A549 treated with DMSO at 1 μM for 4 hours (cell line): Measurements from ENCODE around the gene PRRG2. TPM values are rescaled to one million over a fixed set of nuclear protein-coding genes. Genes with fewer than 3 reads are reported as not detected.

Experiments
- total RNA-seq: library from RNA; stranded (reverse); fragments of 200-300 nt; extraction: Qiagen RNA extraction; gene quantifications from 5 replicates; pipeline ENCODE4 v1.2.3, GENCODE V29; 2022; ENCODE audit warnings: low read depth

PRRG2 gene
- 0.54 to 1.2 TPM (median 0.87 TPM) in 5 replicates for total RNA-seq

DNA sequence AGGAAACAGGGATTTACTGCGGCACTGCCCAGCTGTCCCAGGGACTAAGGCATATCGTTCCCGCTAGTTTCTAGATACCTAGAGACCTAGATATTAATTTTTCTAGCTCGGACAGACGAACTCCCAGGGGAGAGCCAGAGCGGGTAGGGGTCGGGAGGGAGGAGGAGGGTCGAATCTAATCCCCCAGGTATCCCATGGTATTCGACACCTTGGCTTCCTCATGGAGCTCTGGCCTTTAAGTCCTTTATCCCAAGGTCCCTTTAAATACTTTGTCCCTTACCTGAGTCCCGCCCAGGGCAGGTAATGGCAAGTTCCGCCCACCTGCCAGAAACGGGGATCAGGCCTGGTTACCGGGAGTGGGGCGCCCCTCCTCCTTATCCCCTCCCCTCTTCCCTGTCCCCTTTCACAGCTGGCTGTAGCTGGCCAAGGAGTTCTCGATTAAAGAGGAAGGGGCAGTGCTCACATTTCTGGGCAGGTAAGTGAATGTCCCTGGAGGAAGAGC, at the start of gene PRRG2:
Gene PRRG2, plus strand, starts transcription at position 310 of the 502 bp plus-strand sequence. CDS start 1,904 bp downstream, outside the sequence.

GRCh38 chr19:49580264-49581006, 681 bp upstream of the PRRG2 start, which contains the start of gene NOSIP:
Gene NOSIP (minus strand): TSS chr19:49580556. CDS start chr19:49560691, 19,865 bp downstream.

DNA sequence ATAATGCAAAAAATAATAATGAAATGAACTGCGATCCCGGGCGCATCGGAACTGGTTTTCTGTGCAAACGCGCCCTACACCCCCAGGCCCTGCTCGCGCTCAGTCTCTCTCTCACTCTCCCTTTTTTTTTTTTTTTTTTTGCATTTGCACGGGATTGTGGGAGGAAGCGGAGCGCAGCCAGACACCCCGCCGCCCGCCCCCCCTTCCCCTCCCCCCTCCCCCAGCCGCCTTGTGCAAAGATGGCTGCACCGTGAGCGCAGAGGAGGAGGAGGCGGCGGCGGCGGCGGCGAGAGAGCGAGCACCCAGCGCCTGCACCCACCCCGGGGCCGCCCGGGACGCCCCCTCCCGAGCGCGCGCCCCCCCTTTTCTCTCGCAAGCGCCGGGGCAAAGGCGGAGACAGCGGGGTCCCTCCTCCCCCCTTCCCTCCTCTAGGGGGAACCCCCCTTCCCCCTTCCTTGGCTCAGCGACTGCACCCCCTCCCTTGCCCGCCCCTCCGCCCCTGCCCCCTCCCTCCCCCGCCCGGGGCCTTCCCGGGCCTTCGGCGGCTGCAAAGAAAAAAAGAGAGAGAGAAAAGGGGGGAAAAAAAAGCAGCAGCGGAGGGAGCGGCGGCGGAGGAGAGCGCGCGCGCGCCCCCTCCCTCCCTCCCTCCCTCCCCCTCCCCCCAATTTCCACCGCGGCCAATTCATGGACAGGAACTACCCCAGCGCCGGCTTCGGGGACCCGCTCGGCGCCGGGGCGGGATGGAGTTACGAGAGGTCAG, 10.0 kb downstream of the PRRG2 start, which contains the start of gene PRR12:
Gene PRR12, plus strand, starts transcription at position 212 of the 760 bp plus-strand sequence. Its CDS starts 473 bp downstream, at position 685.

GRCh38 chr19:49640113-49640898, 59.2 kb downstream of the PRRG2 start, which contains the start of gene RRAS:
Gene RRAS (minus strand): TSS chr19:49640143. CDS start chr19:49640098, 45 bp downstream.

Other genes with a start within 250 kb of the PRRG2 start
- gene CD37, start 245.9 kb upstream of the PRRG2 start, total RNA-seq = not detected in 5 replicates
- gene TEAD2, start 218.9 kb upstream of the PRRG2 start, total RNA-seq = 14.1 to 23.1 TPM (median 18.6 TPM) in 5 replicates
- 0.33 to 0.78 TPM (median 0.62 TPM) in 5 replicates for gene DKKL1, start 217.4 kb upstream of the PRRG2 start, total RNA-seq
- not detected in 5 replicates for gene KASH5, start 193.1 kb upstream of the PRRG2 start, total RNA-seq
- gene PTH2, start 157.9 kb upstream of the PRRG2 start, total RNA-seq = not detected in 5 replicates
- 0.07 to 0.22 TPM (median 0.18 TPM) in 4 of 5 replicates, not detected in the other for gene GFY, start 155.9 kb upstream of the PRRG2 start, total RNA-seq
- 0.49 to 0.63 TPM (median 0.61 TPM) in 5 replicates for gene SLC17A7, start 139.8 kb upstream of the PRRG2 start, total RNA-seq
- 87.2 to 97.5 TPM (median 96.7 TPM) in 5 replicates for gene PIH1D1, start 129.5 kb upstream of the PRRG2 start, total RNA-seq
- 14.5 to 29.0 TPM (median 22.6 TPM) in 5 replicates for gene ALDH16A1, start 128.1 kb upstream of the PRRG2 start, total RNA-seq
- 0.68 to 1.7 TPM (median 1.2 TPM) in 5 replicates for gene FLT3LG, start 107.1 kb upstream of the PRRG2 start, total RNA-seq
- gene RPL13A, start 93.7 kb upstream of the PRRG2 start, total RNA-seq = 3,835 to 4,657 TPM (median 3,991 TPM) in 5 replicates
- 3,649 to 5,162 TPM (median 3,839 TPM) in 5 replicates for gene RPS11, start 84.9 kb upstream of the PRRG2 start, total RNA-seq
- 26.1 to 29.8 TPM (median 28.3 TPM) in 5 replicates for gene FCGRT, start 68.7 kb upstream of the PRRG2 start, total RNA-seq
- gene RCN3, start 53.3 kb upstream of the PRRG2 start, total RNA-seq = 1.5 to 2.1 TPM (median 1.7 TPM) in 5 replicates
- gene NOSIP, start 760 bp upstream of the PRRG2 start, total RNA-seq = 84.6 to 109 TPM (median 95.2 TPM) in 5 replicates
- gene PRR12, start 9.9 kb downstream of the PRRG2 start, total RNA-seq = 27.6 to 35.1 TPM (median 29.7 TPM) in 5 replicates
- 83.1 to 125 TPM (median 114 TPM) in 5 replicates for gene RRAS, start 58.8 kb downstream of the PRRG2 start, total RNA-seq
- 41.9 to 71.4 TPM (median 66.3 TPM) in 5 replicates for gene SCAF1, start 60.9 kb downstream of the PRRG2 start, total RNA-seq
- 86.3 to 119 TPM (median 102 TPM) in 5 replicates for gene IRF3, start 84.5 kb downstream of the PRRG2 start, total RNA-seq
- 58.3 to 77.0 TPM (median 67.6 TPM) in 5 replicates for gene BCL2L12, start 84.6 kb downstream of the PRRG2 start, total RNA-seq
- gene PRMT1, start 96.0 kb downstream of the PRRG2 start, total RNA-seq = 373 to 457 TPM (median 431 TPM) in 5 replicates
- 4.0 to 7.6 TPM (median 5.7 TPM) in 5 replicates for gene ADM5, start 108.3 kb downstream of the PRRG2 start, total RNA-seq
- 11.6 to 14.6 TPM (median 13.4 TPM) in 5 replicates for gene CPT1C, start 109.8 kb downstream of the PRRG2 start, total RNA-seq
- gene TSKS, start 182.0 kb downstream of the PRRG2 start, total RNA-seq = 0.06 TPM in 1 of 5 replicates, not detected in the others
- 44.3 to 56.6 TPM (median 52.4 TPM) in 5 replicates for gene AP2A1, start 185.7 kb downstream of the PRRG2 start, total RNA-seq
- 13.9 to 17.0 TPM (median 15.0 TPM) in 5 replicates for gene FUZ, start 232.0 kb downstream of the PRRG2 start, total RNA-seq
- gene MED25, start 237.0 kb downstream of the PRRG2 start, total RNA-seq = 51.8 to 71.0 TPM (median 61.4 TPM) in 5 replicates